Cardiac muscle cell (in vitro differentiated cells and primary cell): ENCODE data around the gene NSRP1. TPM values are rescaled to one million over a fixed set of nuclear protein-coding genes. Genes with fewer than 3 reads are reported as not detected.

Source experiments
- DNase-seq, 2 donors: peaks; one replicate each; pipeline versions ENCODE4 v3.0.0 to v3.0.0-alpha.2; 2010 to 2017; ENCODE audit warnings: low read depth in 1 of 2, low spot score in 1 of 2
- H3K27ac ChIP-seq: fragments of 200-600 bp; sonication (generic); 2 replicates; pipeline ENCODE4 v1.5.1; 2016
- H3K27me3 ChIP-seq: fragments of 200-600 bp; sonication (generic); 2 replicates; pipeline ENCODE4 v1.6.0; 2016; ENCODE audit warnings: control low read depth
- H3K36me3 ChIP-seq: fragments of 200-600 bp; sonication (generic); 2 replicates; pipeline ENCODE4 v1.5.1; 2016; ENCODE audit warnings: control low read depth
- H3K4me1 ChIP-seq: fragments of 200-600 bp; sonication (generic); 2 replicates; pipeline ENCODE4 v1.8.1; 2017; ENCODE audit warnings: low read depth, mild to moderate bottlenecking, mixed run types
- H3K4me3 ChIP-seq: fragments of 200-600 bp; sonication (generic); 2 replicates; pipeline ENCODE4 v1.5.1; 2016; ENCODE audit warnings: mild to moderate bottlenecking
- H3K9me3 ChIP-seq: fragments of 200-600 bp; sonication (generic); 2 replicates; pipeline ENCODE4 v1.5.1; 2017; ENCODE audit warnings: low read depth, mild to moderate bottlenecking, control low read depth
- CTCF ChIP-seq: IDR thresholded peaks from 2 replicates; pipeline ENCODE4 v1.5.1; 2012; ENCODE audit warnings: low read depth, mild to moderate bottlenecking, low read length
- polyA plus RNA-seq: library from polyadenylated mRNA; unstranded; fragments of >200 nt; fragmentation: Nextera tagmentation; extraction: Ambion mirVana; gene quantifications from 2 replicates; pipeline ENCODE4 v1.2.1, GENCODE V29; 2016
- total RNA-seq: library from RNA; depleted of rRNA; stranded (reverse); fragments of >200 nt; gene quantifications from 2 replicates; pipeline ENCODE4 v1.2.3, GENCODE V29; 2016

Gene NSRP1
- total and polyA plus RNA-seq, 2 experiments from 2014 or later: 14.6 to 29.1 TPM

DNA sequence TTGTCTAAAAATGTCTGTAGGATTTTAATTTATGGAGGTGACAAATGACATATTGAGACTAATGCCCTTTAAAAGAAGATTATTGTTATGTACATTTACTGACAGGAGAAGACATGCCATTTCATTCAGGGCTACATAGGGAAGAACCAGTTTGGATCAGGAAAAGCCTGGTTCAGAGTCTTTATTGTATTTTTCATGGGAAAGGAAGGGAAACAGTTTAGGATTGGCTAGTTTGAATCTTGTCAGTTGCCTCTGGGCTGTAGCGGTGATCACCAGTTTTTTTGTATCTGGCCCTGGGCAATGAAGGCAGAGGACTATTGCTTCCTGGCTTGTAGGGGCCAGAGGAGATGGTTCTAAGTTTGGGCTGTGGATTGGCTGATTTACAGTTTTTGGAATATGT is 31.8 kb downstream of the NSRP1 start:
- H3K36me3 ChIP-seq: no peaks in the 10 kb centered on the region
- TF ChIP-seq CTCF: no peak
- no peak overlapping the region for H3K4me3 ChIP-seq
- H3K27ac ChIP-seq: no peak overlapping the region
- H3K27me3 ChIP-seq: no peaks in the 10 kb centered on the region
- no peak for DNase-seq
- no peaks in the 10 kb centered on the region for H3K4me1 ChIP-seq
- H3K9me3 ChIP-seq: no peaks in the 10 kb centered on the region

DNA sequence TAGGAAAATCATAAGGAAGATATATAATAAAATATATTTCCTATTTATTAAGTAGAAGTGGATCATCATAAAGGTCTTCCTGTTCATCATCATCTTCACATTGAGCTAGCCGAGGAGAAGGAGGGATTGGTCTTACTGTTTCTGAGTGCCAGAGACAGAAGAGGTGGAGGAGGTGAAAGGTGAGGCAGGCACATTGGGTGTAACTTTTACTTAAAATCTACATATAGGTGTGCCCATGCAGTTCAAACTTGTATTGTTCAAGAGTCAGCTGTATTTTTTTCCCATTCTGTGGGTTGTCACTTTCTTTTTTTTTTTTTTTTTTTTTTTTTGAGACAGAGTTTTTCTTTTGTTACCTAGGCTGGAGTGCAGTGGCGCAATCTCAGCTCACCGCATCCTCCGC is 34.9 kb downstream of the NSRP1 start:
- no peaks in the 10 kb centered on the region for H3K4me1 ChIP-seq
- DNase-seq: no peak
- no peak overlapping the region for H3K4me3 ChIP-seq
- no peak for TF ChIP-seq CTCF
- no peaks in the 10 kb centered on the region for H3K36me3 ChIP-seq
- no peak overlapping the region for H3K27ac ChIP-seq
- H3K27me3 ChIP-seq: no peaks in the 10 kb centered on the region
- H3K9me3 ChIP-seq: no peaks in the 10 kb centered on the region

GRCh38 chr17:30153463-30153862 is 36.8 kb downstream of the NSRP1 start:
- DNase-seq: no peak
- Histone ChIP-seq H3K27ac (no peak overlapping the region), H3K9me3 (no peaks in the 10 kb centered on the region), H3K27me3 (no peaks in the 10 kb centered on the region), H3K36me3 (peaks cover 2% of the 10 kb centered on the region), H3K4me1 (no peaks in the 10 kb centered on the region), H3K4me3 (no peak overlapping the region)
- TF ChIP-seq CTCF: no peak

- no peaks in the 10 kb centered on the region for H3K9me3 ChIP-seq
- H3K36me3 ChIP-seq: peaks cover 7% of the 10 kb centered on the region
- H3K4me3 ChIP-seq: no peak overlapping the region
- H3K27me3 ChIP-seq: no peaks in the 10 kb centered on the region
- TF ChIP-seq CTCF: no peak
- no peaks in the 10 kb centered on the region for H3K4me1 ChIP-seq
- H3K27ac ChIP-seq: no peak overlapping the region
- DNase-seq: no peak
Measured at GRCh38 chr17:30155389-30155788, 38.8 kb downstream of the NSRP1 start.

DNA sequence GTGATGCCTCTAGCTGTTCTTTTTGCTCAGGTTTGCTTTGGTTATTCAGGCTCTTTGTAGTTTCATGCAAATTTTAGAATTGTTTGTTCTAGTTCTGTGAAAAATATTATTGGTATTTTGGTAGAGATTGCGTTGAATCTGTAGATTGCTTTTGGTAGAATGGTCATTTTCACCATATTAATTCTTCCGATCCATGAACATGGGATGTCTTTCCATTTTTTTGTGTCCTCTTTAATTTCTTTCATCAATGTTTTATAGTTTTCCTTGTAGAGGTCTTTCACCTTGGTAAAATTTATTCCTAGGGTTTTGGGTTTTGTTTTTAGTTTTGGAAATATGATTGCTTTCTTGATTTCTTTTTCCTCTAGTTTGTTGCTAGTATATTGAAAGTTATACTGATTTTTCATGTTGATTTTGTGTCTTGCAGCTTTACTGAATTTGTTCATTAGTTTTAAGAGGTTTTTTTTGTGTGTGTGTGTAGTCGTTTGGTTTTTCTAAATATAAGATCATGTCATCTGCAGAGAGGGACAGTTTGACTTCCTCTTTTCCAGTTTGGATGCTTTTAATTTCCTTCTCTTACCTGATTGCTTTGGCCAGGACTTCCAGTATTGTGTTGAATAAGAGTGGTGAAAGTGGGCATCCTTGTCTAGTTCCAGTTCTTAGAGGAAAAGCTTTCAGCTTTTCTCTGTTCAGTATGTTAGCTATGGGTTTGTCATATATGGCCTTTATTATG is 42.4 kb downstream of the NSRP1 start:
- no peaks in the 10 kb centered on the region for H3K4me1 ChIP-seq
- H3K4me3 ChIP-seq: no peak overlapping the region
- no peaks in the 10 kb centered on the region for H3K27me3 ChIP-seq
- H3K9me3 ChIP-seq: no peaks in the 10 kb centered on the region
- H3K36me3 ChIP-seq: peaks cover 7% of the 10 kb centered on the region
- no peak for DNase-seq
- no peak for TF ChIP-seq CTCF
- no peak overlapping the region for H3K27ac ChIP-seq
